OCI-LY3 (cell line): ENCODE measurements around the gene MRPL28.

Experiments
- H2AFZ ChIP-seq: fragments of 200-600, 300-600 bp; shearing (Covaris generic); 2 replicates; pipeline ENCODE4 v1.6.0; 2014; ENCODE audit warnings: antibody characterized with exemption, low read depth, low read length
- H3K27ac ChIP-seq: fragments of 200-600, 300-600 bp; sonication (generic); 2 replicates; pipeline ENCODE4 v1.5.1; 2014; ENCODE audit warnings: mild to moderate bottlenecking, low read length, moderate library complexity, mixed read lengths
- H3K27me3 ChIP-seq: fragments of 200-600, 300-600 bp; sonication (generic); 2 replicates; pipeline ENCODE4 v1.6.1; 2014; ENCODE audit warnings: low read depth, low read length, mixed read lengths
- H3K36me3 ChIP-seq: fragments of 200-600, 300-600 bp; sonication (generic); replicated peaks from 2 replicates; pipeline ENCODE3; 2014; ENCODE audit warnings: low read depth, low read length, mixed read lengths
- H3K4me1 ChIP-seq: fragments of 300-600, 200-600 bp; sonication (generic); 2 replicates; pipeline ENCODE4 v1.6.1; 2014; ENCODE audit warnings: low read length, mixed read lengths
- H3K4me2 ChIP-seq: fragments of 200-600, 300-600 bp; sonication (generic); 2 replicates; pipeline ENCODE4 v1.6.1; 2014; ENCODE audit warnings: low read length, mixed read lengths
- H3K4me3 ChIP-seq: fragments of 300-600, 200-600 bp; sonication (generic); 2 replicates; pipeline ENCODE4 v1.5.1; 2014; ENCODE audit warnings: antibody characterized with exemption, mild to moderate bottlenecking, low read length, moderate library complexity
- H3K79me2 ChIP-seq: fragments of 300-600, 200-600 bp; shearing (Covaris generic); 2 replicates; pipeline ENCODE4 v1.6.1; 2014; ENCODE audit warnings: mild to moderate bottlenecking, low read length, mixed read lengths
- H3K9ac ChIP-seq: fragments of 300-600, 200-600 bp; shearing (Covaris generic); 2 replicates; pipeline ENCODE4 v1.6.0; 2014; ENCODE audit warnings: mild to moderate bottlenecking, low read length, moderate library complexity
- H3K9me3 ChIP-seq: fragments of 200-600, 300-600 bp; shearing (Covaris generic); 2 replicates; pipeline ENCODE4 v1.6.1; 2014; ENCODE audit warnings: low read length, mixed read lengths; ENCODE audit not compliant: insufficient read depth
- H4K20me1 ChIP-seq: fragments of 200-600, 300-600 bp; sonication (generic); 2 replicates; pipeline ENCODE4 v1.6.1; 2016; ENCODE audit warnings: low read length, mixed read lengths; ENCODE audit not compliant: insufficient read depth
- EZH2phosphoT487 ChIP-seq: fragments of 200-600 bp; shearing (Covaris generic); IDR thresholded peaks from 2 replicates; pipeline ENCODE4 v1.6.1; 2018; ENCODE audit warnings: antibody characterized with exemption, mixed run types, low read depth
- TF ChIP-seq, protein P1 (sequence below): fragments of 200-600, 300-600 bp; sonication (generic); IDR thresholded peaks from 2 replicates; pipeline ENCODE4 v1.5.1; 2014; ENCODE audit warnings: antibody characterized with exemption, low read length, low read depth

The MRPL28 gene

GRCh38 chr16:359871-360697, 10.3 kb downstream of the MRPL28 start:
- Histone ChIP-seq H3K9me3 (no peaks in the 10 kb centered on the region), H3K27ac (no peak overlapping the region), H3K36me3 (no peaks in the 10 kb centered on the region), H4K20me1 (no peaks in the 10 kb centered on the region), H3K27me3 (no peaks in the 10 kb centered on the region), H3K79me2 (no peaks in the 10 kb centered on the region), H3K4me1 (no peaks in the 10 kb centered on the region; the same call in 1 of the 2 replicates), H3K4me2 (no peak overlapping the region), H2AFZ (no peak overlapping the region), H3K9ac (no peak overlapping the region), H3K4me3 (no peak overlapping the region)
- TF ChIP-seq, protein P1, sequence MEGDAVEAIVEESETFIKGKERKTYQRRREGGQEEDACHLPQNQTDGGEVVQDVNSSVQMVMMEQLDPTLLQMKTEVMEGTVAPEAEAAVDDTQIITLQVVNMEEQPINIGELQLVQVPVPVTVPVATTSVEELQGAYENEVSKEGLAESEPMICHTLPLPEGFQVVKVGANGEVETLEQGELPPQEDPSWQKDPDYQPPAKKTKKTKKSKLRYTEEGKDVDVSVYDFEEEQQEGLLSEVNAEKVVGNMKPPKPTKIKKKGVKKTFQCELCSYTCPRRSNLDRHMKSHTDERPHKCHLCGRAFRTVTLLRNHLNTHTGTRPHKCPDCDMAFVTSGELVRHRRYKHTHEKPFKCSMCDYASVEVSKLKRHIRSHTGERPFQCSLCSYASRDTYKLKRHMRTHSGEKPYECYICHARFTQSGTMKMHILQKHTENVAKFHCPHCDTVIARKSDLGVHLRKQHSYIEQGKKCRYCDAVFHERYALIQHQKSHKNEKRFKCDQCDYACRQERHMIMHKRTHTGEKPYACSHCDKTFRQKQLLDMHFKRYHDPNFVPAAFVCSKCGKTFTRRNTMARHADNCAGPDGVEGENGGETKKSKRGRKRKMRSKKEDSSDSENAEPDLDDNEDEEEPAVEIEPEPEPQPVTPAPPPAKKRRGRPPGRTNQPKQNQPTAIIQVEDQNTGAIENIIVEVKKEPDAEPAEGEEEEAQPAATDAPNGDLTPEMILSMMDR: no peak
- no peak for TF ChIP-seq EZH2phosphoT487

DNA sequence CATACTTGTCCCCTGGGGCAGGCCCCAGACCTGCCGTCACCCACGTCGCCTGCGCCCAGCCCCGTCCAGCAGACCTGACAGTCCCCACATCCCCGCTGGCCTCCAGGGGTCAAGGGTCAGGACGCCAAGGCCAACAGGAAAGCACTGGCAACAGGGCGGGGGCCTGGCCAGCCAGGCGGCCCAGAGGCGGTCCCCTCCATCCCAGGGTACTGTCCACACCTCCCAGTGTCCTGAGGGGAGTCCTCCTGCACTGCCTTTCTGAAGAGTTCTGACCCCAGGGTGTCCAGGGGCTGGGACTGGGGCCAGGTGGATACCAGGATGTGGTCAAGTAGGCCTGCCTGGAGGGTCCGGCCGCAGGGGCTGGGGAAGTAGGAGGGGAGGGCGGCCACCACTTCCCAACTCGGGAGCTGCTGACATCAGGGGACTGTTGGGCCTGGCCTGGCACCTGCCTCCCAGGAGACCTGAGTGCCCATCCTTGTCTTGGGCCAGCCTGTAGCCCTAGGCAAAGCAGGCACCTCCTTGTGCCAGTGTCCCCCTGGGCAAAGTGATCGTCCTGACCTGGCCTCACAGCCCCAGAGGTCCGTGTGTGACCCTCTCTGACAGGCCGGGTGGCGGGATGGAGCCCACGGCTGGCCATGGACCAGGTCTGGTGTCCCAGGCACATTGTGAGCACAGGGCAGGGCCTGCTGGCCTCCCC, 11.1 kb downstream of the MRPL28 start:
- Histone ChIP-seq H3K79me2 (no peaks in the 10 kb centered on the region), H3K27ac (no peak overlapping the region), H3K4me2 (no peak overlapping the region), H2AFZ (no peak overlapping the region), H3K9ac (no peak overlapping the region), H3K36me3 (no peaks in the 10 kb centered on the region), H3K4me3 (no peak overlapping the region), H3K9me3 (no peaks in the 10 kb centered on the region), H3K27me3 (no peaks in the 10 kb centered on the region), H3K4me1 (no peaks in the 10 kb centered on the region; the same call in 1 of the 2 replicates), H4K20me1 (no peaks in the 10 kb centered on the region)
- TF ChIP-seq, protein P1: no peak
- no peak for TF ChIP-seq EZH2phosphoT487

GRCh38 chr16:356741-357140, 13.6 kb downstream of the MRPL28 start:
- no peaks in the 10 kb centered on the region for H3K36me3 ChIP-seq
- peaks cover 4% of the 10 kb centered on the region; the same call in 1 of the 2 replicates for H3K79me2 ChIP-seq
- H3K9ac ChIP-seq: no peak overlapping the region
- H2AFZ ChIP-seq: no peak overlapping the region
- TF ChIP-seq, protein P1: no peak
- TF ChIP-seq EZH2phosphoT487: no peak
- no peaks in the 10 kb centered on the region for H4K20me1 ChIP-seq
- no peaks in the 10 kb centered on the region for H3K27me3 ChIP-seq
- no peaks in the 10 kb centered on the region for H3K9me3 ChIP-seq
- H3K27ac ChIP-seq: no peak overlapping the region
- no peak overlapping the region for H3K4me3 ChIP-seq
- H3K4me2 ChIP-seq: no peak overlapping the region
- peaks cover 3% of the 10 kb centered on the region; the same call in 1 of the 2 replicates for H3K4me1 ChIP-seq

DNA sequence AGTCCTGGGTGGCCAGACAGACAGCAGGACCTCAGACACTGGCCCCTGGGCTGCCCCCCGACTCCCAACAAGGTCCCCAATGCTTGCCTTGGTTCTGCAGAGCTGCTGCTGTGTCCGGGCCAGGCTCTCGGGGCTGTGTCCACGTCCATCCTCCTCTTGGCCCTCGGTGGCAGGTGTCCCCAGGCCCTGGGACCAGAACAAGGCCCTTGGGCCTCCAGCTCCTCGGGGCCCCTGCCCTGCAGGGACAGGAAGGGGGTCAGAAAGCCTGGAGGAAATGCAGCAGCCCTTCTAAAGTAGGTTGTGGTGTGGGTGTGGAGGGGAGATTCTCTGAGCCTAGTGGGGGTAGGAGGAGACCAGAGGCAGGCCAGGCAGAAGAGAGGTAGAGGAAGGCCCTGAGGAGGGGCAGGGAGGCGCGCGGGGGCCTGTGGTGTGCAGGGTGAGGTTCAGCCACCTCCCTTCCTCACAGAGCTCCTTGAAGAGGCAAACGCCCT, 15.3 kb downstream of the MRPL28 start:
- peaks cover 21% of the 10 kb centered on the region for H3K79me2 ChIP-seq
- TF ChIP-seq EZH2phosphoT487: no peak
- TF ChIP-seq, protein P1: no peak
- H3K27me3 ChIP-seq: no peaks in the 10 kb centered on the region
- no peak overlapping the region for H3K27ac ChIP-seq
- peaks cover 6% of the 10 kb centered on the region for H3K36me3 ChIP-seq
- H4K20me1 ChIP-seq: peaks cover 5% of the 10 kb centered on the region; the same call in 1 of the 2 replicates
- H3K4me3 ChIP-seq: no peak overlapping the region
- no peak overlapping the region for H2AFZ ChIP-seq
- H3K4me2 ChIP-seq: no peak overlapping the region
- no peaks in the 10 kb centered on the region for H3K9me3 ChIP-seq
- peaks cover 5% of the 10 kb centered on the region for H3K4me1 ChIP-seq
- H3K9ac ChIP-seq: no peak overlapping the region
